ENCODE data around the gene APBB1IP.

- TF ChIP-seq GATA2 (CRISPR knock-in tag; IDR thresholded peaks at IDR 0.05) (no peak), KDM1A (IDR thresholded peaks at IDR 0.05) (no peak), PRPF4 (IDR thresholded peaks at IDR 0.05; ENCODE audit: insufficient read depth, low read depth, low read length, poor library complexity, severe bottlenecking) (no peak), ZNF140 (CRISPR knock-in tag; IDR thresholded peaks at IDR 0.05) (no peak)
Observed at GRCh38 chr10:26508016-26508415, 69.9 kb downstream of the APBB1IP start.

Data from K562 (cell line).